A549 (cell line): Measurements from ENCODE around the gene CCDC61.

ENCODE experiments used
- CBX2 ChIP-seq: fragments of 200-600 bp; sonication (generic); IDR thresholded peaks from 2 replicates; pipeline ENCODE4 v1.6.1; 2016; ENCODE audit warnings: low read depth, mild to moderate bottlenecking, borderline replicate concordance
- EP300 ChIP-seq, 2 experiments: fragments of >200 bp; sonication (Bioruptor Twin); formaldehyde crosslinking; IDR thresholded peaks; 2 replicates in 1 of 2; 3 replicates in 1 of 2; pipeline ENCODE4 v1.6.1; 2016 to 2017
- ESRRA ChIP-seq: fragments of 150-350 bp; IDR thresholded peaks from 2 replicates; pipeline ENCODE4 v1.6.1; 2014; ENCODE audit warnings: mild to moderate bottlenecking, low read length, borderline replicate concordance
- FOSL2 ChIP-seq, 2 experiments: fragments of 450-650 bp in 1 of 2; fragments of >200 bp in 1 of 2; sonication (Bioruptor Twin) in 1 of 2; formaldehyde crosslinking; IDR thresholded peaks; 2 replicates each; pipeline versions ENCODE4 v1.5.0 to v1.6.1; 2016 to 2020; ENCODE audit warnings: mild to moderate bottlenecking in 1 of 2, moderate library complexity in 1 of 2
- POLR2A ChIP-seq: IDR thresholded peaks from 2 replicates; pipeline ENCODE4 v1.6.1; 2012; ENCODE audit warnings: mild to moderate bottlenecking, low read length
- TF ChIP-seq, protein P1 (sequence below): fragments of >200 bp; sonication (Bioruptor Twin); formaldehyde crosslinking; IDR thresholded peaks from 3 replicates; pipeline ENCODE4 v1.5.1; 2016
- TF ChIP-seq, protein P2 (sequence below): fragments of 150-350 bp; IDR thresholded peaks from 2 replicates; pipeline ENCODE4 v1.6.1; 2014; ENCODE audit warnings: low read depth, mild to moderate bottlenecking, low read length

- no peak for TF ChIP-seq POLR2A
- no peak for TF ChIP-seq FOSL2 (IDR thresholded peaks at IDR 0.05)
- TF ChIP-seq FOSL2 (CRISPR knock-in tag; IDR thresholded peaks at IDR 0.05): no peak
- no peak for TF ChIP-seq CBX2
- TF ChIP-seq, protein P1, sequence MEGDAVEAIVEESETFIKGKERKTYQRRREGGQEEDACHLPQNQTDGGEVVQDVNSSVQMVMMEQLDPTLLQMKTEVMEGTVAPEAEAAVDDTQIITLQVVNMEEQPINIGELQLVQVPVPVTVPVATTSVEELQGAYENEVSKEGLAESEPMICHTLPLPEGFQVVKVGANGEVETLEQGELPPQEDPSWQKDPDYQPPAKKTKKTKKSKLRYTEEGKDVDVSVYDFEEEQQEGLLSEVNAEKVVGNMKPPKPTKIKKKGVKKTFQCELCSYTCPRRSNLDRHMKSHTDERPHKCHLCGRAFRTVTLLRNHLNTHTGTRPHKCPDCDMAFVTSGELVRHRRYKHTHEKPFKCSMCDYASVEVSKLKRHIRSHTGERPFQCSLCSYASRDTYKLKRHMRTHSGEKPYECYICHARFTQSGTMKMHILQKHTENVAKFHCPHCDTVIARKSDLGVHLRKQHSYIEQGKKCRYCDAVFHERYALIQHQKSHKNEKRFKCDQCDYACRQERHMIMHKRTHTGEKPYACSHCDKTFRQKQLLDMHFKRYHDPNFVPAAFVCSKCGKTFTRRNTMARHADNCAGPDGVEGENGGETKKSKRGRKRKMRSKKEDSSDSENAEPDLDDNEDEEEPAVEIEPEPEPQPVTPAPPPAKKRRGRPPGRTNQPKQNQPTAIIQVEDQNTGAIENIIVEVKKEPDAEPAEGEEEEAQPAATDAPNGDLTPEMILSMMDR: no peak
- TF ChIP-seq, protein P2, sequence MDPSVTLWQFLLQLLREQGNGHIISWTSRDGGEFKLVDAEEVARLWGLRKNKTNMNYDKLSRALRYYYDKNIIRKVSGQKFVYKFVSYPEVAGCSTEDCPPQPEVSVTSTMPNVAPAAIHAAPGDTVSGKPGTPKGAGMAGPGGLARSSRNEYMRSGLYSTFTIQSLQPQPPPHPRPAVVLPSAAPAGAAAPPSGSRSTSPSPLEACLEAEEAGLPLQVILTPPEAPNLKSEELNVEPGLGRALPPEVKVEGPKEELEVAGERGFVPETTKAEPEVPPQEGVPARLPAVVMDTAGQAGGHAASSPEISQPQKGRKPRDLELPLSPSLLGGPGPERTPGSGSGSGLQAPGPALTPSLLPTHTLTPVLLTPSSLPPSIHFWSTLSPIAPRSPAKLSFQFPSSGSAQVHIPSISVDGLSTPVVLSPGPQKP: no peak
- no peak for TF ChIP-seq EP300 (IDR thresholded peaks at IDR 0.05)
- TF ChIP-seq ESRRA: no peak
Observed at GRCh38 chr19:46002678-46003275, 7.5 kb downstream of the CCDC61 start.
